ENCODE data around the gene OR8U1.
"Not testable (repeated sequence)": the region's sequence is repeated elsewhere in the genome, so short reads cannot be mapped to it uniquely, and the experiment has no call there.

Gene OR8U1

DNA sequence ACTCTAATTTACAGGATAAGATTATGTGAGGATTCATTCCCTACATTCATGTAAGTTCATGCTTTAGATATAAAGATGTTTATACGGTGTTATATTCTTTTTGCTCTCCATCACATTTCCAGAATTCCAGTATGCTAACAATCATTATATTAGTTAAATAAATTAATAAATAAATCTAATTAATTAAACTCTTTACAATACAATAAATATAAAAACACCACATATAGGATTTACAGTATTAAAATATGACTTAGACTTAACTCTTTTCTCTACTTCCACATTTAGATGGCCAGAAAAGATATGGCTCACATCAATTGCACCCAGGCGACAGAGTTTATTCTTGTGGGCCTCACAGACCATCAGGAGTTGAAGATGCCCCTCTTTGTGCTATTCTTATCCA lies at the start of gene OR8U1:
Gene OR8U1, plus strand, starts transcription at position 301 of the 400 bp plus-strand sequence. Its CDS starts 0 bp downstream, at position 301.
- DNase-seq (ENCODE audit: low read depth, low spot score) = no peak

DNA sequence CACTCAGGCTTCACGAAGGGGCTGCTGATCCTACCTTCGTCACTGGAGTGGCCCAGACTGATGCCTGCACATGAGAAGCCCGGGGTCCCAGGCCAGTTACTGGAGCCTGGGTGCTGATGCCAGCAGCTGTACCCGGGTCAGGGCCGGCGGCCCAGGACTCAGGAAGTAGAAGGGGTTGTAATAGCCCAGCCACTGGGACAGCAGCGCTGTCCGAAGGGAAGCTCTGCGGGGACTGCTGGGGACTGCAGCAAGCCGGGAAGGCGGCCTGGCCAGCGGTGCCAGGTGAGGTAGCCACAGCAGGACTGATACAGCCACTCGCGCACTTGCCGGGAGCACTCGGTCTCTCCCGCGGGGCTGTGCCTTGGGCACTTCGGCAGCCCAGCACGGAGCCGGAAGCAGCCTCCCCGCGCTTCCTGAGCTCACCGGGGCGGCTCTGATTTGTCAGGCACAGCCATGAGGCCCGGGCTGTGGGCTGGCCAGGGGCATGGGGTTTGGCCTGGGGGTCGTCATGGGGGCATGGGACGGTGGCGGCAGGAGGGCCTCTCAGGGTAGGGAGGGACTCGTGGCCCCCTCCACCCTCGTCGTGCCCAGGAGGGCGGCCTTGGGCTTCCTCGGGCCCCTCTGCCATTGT lies 43.4 kb upstream of the OR8U1 start:
- no peak for DNase-seq (ENCODE audit: low read depth, low spot score)

DNA sequence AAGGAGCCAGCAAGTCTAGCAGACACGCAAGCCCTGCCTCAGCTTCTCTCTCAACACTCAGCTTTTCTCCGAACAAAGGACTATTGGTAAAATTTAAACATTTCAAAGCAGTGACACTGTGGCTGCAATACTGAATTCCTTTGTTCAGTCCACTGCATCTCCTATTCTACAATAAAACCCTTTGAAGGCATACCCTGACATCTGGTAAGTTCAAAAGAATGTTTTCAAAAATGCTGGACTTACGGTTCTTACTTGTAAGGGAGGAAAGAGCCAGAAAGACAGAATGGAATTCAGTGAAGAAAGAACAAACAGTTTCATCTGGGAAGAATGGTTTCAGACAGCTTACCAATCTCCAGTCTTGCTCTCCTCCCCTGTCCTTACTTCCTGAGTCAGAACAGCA lies 42.3 kb upstream of the OR8U1 start:
- DNase-seq (ENCODE audit: low read depth, low spot score) = no peak

DNA sequence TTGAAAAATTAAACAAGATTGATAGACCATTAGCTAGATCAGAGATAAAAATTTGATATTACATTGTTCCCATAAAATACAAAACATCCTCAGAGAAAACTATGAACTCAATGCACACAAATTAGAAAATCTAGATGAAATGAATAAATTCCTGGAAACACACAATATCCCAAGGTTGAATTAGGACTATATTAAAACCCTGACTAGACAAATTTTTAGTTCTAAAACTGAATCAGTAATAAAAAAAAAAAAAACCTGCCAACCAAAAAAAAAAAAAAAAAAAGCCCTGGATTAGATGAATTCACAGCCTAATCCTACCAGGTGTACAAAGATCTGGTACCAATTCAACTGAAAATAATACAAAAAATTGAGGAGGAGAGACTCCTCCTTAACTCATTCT lies 35.1 kb upstream of the OR8U1 start:
- no peak for DNase-seq (ENCODE audit: low read depth, low spot score)

DNA sequence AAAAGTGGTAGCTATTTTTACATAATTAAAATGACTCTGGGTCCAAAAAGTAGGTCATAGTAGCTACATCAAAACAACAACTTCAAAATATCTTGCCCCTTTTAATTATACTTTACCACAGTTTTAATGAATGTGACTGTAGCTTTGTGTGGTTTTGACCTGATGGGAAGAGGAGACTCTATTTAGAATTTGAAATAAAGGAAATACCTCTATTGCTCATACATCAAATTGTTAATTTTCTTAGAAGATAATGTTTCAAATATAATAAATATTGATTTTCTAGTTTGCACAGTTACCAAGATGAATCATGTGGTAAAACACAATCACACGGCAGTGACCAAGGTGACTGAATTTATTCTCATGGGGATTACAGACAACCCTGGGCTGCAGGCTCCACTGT lies 29.7 kb upstream of the OR8U1 start, which contains the start of gene OR8K1:
Gene OR8K1, plus strand, starts transcription at position 301 of the 400 bp plus-strand sequence. Its CDS starts 0 bp downstream, at position 301.
- DNase-seq (ENCODE audit: low read depth, low spot score) = no peak

DNA sequence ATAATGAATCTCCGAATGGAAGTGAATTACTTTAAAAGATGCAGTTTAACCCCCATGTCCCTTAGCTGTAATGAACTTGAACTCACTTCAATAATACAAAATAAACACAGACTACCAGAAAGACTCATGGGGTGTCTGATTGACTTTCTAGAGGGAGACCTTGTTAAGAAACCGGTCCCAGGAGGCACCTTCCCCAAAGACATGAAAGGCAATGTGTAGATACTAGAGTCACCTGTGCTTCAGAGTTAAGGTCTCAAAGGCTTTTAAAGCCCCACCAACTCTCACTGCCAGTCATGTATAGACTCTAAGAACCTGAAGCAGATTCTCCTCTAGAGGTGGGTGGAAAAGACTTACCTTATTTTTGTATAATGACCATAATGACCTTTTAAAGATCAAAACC lies 21.4 kb upstream of the OR8U1 start, which contains the start of gene OR8J1:
Gene OR8J1, plus strand, starts transcription at position 301 of the 400 bp plus-strand sequence. CDS start 5,956 bp downstream, outside the sequence.
- DNase-seq (ENCODE audit: low read depth, low spot score) = no peak

DNA sequence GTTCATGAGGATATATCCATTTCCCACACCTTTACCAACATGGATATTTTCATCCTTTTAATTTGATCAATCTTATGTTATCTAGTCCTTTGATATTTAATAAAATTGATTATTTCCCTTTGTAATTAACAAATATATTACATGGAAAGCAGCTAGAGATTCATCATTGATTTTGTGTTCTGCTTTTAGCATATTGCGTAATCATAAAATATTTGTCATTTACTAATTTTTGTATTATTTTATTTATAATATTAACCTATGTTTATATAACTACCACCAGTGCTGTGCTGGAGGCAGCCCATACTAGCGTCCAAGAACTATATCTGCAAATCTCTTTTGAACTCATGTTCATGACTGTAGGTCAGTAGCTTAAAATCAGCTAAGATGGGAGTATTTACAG lies 4.7 kb downstream of the OR8U1 start:
- no peak for DNase-seq (ENCODE audit: low read depth, low spot score)

DNA sequence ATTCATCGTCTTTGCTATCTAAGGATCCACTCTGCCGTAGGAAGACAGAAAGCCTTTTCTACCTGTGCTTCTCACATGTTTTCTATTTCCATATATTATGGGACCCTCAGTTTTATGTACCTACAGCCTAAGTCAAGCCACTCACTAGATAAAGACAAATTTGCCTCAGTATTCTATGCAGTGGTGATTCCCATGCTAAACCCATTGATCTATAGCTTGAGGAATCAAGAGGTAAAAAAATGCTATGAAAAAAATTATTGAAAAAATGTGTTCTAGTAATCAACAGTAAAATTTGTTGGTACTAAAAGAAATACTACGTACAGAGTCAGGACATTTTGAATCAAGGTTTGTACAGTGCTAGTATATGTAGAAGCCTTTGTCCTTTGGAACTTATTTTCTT lies 19.0 kb downstream of the OR8U1 start:
- no peak for DNase-seq (ENCODE audit: low read depth, low spot score)

DNA sequence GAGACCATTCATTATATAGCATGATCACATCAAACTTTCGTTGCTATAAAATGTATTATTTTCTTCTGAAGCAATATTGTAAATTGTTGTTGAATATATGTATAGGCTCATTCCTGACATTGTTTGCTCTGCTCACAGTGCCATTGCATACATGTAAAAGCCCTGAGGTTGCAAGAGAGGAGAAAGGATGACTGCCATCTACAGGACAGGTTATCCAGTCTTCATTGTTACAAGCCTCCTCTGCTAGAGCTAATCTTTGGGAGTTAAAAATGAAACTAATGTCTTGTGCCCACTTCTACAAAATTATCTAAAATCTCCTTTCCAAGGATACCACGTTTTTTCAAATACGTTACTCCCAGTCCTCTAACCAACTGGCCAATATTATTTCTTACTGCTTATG lies 20.6 kb downstream of the OR8U1 start:
- peak; percentile 1 for DNase-seq (ENCODE audit: low read depth, low spot score)

DNA sequence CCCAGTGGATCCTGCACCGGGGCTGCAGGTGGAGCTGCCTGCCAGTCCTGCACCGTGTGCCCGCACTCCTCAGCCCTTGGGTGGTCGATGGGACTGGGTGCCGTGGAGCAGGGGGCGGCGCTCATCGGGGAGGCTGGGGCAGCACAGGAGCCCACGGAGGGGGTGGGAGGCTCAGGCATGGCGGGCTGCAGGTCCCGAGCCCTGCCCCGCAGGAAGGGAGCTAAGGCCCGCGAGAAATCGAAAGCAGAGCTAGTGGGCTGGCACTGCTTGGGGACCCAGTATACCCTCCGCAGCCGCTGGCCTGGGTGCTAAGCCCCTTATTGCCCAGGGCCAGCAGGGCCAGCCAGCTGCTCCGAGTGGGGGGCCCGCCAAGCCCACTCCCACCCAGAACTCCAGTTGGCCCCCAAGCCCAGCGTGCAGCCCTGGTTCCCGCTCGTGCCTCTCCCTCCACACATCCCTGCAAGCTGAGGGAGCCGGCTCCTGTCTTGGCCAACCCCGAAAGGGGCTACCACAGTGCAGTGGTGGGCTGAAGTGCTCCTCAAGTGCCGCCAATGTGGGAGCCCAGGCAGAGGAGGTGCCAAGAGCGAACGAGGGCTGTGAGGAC lies 26.5 kb downstream of the OR8U1 start:
- DNase-seq (ENCODE audit: low read depth, low spot score) = not testable (repeated sequence)

DNA sequence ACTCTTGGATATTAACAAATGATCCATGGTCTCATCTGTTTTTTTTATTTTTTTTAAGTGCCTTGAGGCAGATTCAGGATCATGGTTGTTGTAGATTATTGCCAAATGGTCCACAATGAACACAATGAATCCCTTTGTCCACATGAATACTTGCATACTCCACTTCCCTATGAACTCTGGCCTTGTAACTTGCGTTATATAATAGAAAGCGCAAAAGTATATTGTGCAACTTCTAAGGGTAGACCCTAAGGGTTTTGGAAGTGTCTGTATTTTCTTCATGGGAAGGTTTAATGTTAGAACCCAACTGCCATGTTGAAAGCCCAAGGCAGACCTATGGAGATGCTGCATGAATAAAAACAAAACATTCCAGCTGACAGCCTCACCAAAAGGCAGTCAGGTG lies 29.0 kb downstream of the OR8U1 start:
- no peak for DNase-seq (ENCODE audit: low read depth, low spot score)

DNA sequence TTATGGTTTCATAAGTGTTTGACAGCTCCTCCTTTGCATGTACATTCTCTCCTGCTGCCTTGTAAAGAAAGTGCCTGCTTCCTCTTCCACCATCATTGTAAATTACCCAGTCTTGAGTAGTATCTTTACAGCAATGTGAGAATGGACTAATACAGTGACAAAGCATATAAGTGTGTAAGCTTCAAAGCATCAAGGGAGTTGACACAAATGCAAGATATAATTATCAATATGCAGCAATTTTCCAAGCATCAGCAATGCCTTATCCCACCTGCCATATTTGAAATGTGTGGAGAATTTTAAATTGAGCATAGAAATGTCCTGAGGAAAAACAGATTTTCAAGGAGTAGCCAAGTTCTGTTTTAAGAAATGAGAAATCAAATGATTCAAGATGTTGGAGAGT lies 35.4 kb downstream of the OR8U1 start:
- no peak for DNase-seq (ENCODE audit: low read depth, low spot score)

DNA sequence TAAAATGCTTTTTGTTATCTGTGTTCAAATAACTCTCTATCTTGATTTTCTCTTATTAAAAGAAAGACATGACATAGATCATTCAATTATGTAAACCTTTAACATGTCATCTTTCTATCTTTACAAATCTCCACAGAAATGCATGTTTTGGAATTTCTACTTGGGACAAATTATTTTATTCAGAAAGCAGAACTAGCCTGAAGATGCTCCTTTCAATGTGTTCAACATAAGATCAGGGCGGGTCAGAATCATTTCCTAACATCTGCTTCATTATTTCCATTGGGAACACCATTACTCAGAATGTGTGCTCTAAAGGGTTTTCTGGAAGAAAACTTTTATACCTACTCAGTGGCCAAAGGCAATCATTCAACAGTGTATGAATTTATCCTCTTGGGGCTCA lies 37.0 kb downstream of the OR8U1 start, which contains the start of gene OR5AL1:
Gene OR5AL1, plus strand, starts transcription at position 301 of the 400 bp plus-strand sequence.
- no peak for DNase-seq (ENCODE audit: low read depth, low spot score)

All from iPS DF 19.7 (cell line).